ENCODE data around the gene S1PR5. TPM values are rescaled to one million over a fixed set of nuclear protein-coding genes. Genes with fewer than 3 reads are reported as not detected.

Gene S1PR5
- total RNA-seq, 1 donor from 2014 or later, result not detected

- H3K4me3 ChIP-seq (ENCODE audit: low read depth, low read length), result no peak overlapping the region
- TF ChIP-seq, protein P1, sequence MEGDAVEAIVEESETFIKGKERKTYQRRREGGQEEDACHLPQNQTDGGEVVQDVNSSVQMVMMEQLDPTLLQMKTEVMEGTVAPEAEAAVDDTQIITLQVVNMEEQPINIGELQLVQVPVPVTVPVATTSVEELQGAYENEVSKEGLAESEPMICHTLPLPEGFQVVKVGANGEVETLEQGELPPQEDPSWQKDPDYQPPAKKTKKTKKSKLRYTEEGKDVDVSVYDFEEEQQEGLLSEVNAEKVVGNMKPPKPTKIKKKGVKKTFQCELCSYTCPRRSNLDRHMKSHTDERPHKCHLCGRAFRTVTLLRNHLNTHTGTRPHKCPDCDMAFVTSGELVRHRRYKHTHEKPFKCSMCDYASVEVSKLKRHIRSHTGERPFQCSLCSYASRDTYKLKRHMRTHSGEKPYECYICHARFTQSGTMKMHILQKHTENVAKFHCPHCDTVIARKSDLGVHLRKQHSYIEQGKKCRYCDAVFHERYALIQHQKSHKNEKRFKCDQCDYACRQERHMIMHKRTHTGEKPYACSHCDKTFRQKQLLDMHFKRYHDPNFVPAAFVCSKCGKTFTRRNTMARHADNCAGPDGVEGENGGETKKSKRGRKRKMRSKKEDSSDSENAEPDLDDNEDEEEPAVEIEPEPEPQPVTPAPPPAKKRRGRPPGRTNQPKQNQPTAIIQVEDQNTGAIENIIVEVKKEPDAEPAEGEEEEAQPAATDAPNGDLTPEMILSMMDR (conservative IDR thresholded peaks at IDR 0.05; ENCODE audit: low read depth, low read length), result no peak
- no peak for DNase-seq (ENCODE audit: low read depth)
Observed at GRCh38 chr19:10520652-10521318, 3.5 kb upstream of the S1PR5 start.

DNA sequence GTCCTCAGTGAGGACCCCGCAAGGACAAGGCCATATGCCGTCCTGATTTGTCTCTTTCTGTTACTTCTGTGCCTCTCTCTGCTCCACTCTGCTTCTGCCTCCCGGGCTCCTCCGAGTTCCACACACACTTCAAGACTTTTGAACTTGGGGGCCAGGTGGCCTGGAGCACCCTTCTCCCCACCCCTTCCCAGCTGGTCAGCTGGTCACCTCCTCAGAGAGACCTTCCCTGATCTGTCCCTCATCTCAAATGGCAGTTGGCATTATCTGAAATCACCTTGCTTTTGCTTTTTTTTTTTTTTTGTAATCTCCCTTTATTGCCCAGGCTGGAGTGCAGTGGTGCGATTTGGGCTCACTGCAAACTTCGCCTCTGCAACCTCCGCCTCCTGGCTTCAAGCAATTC lies 2.2 kb upstream of the S1PR5 start:
- DNase-seq (ENCODE audit: low read depth), result no peak
- H3K4me3 ChIP-seq (ENCODE audit: low read depth, low read length), result no peak overlapping the region
- TF ChIP-seq, protein P1 (conservative IDR thresholded peaks at IDR 0.05; ENCODE audit: low read depth, low read length), result no peak

DNA sequence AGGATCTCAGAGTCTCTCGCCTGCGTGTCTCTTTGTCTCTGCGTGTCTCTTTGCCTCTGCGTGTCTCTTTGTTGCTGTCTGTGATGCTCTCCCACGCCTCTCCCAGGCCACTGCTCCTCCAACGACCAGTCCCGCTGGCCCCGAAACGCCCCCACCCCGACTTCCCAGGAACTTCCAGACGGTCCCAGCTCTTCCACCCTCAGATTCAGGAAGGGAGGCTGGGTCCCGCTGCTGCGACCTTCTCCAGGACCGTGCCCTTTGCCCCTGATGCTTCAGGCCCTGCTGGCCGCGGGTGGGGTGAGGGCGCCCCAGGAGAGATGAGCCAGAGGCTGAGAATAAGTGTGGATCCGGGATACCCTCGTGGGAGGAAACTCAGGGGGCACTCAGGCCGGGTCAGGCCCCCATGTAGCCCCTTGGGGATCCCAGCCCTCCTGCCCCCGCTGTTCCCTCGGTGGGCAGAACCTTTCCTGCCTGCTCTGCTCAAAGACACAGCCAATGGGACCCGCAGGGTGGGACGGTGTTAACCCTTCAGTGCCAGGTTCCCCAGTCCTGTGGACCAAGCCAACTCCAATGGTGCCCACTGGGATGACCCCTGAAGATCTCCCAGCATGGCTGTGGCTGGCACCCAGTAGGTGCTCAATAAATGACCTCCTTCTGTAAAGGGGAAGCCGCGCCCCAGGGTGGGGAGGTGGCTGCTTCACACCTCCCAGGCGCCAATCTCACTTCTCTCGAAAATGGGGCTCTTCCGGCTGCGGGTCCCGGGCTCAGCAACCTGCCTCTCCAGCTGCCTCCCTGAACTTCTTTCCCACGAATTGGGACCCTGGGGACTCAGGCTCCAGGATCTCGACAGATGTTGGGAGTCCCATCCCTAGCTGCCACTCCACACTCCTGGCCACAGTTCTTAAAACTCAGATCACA lies 1.5 kb upstream of the S1PR5 start:
- DNase-seq (ENCODE audit: low read depth), result no peak
- TF ChIP-seq, protein P1 (conservative IDR thresholded peaks at IDR 0.05; ENCODE audit: low read depth, low read length), result no peak
- H3K4me3 ChIP-seq (ENCODE audit: low read depth, low read length), result no peak overlapping the region

DNA sequence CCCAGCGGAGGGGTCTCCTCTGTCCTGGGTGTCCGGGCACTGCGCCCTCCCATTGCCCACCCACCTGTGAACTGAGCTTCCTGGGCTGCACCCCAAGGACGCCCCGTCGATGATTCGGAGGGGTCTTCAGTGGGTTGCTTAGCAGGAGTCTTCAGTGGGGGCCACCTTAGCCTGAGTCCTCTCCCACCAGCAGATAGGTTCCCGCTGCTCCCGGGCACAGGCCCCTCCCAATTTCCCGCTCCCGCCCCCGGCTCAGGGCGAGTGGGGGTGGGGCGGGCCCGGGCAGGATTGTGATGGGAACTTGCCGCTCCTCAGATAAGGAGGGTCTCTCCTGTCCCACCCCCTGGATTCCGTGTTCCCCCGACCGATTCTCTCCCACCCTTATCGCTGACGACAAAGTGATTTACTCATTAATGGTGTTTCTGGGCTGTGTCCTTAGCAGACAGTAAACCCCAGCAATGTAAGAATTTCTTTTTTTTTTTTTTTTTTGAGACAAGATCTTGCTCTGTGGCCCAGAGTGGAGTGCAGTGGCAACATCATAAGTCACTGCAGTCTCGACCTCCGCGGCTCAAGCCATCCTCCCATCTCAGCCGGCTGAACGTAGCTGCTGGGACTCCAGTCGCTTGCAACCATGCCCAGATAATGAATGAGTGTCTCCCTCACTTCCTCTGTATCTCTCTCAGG lies 655 bp upstream of the S1PR5 start:
- TF ChIP-seq, protein P1 (conservative IDR thresholded peaks at IDR 0.05; ENCODE audit: low read depth, low read length), result no peak
- no peak overlapping the region for H3K4me3 ChIP-seq (ENCODE audit: low read depth, low read length)
- no peak for DNase-seq (ENCODE audit: low read depth)

DNA sequence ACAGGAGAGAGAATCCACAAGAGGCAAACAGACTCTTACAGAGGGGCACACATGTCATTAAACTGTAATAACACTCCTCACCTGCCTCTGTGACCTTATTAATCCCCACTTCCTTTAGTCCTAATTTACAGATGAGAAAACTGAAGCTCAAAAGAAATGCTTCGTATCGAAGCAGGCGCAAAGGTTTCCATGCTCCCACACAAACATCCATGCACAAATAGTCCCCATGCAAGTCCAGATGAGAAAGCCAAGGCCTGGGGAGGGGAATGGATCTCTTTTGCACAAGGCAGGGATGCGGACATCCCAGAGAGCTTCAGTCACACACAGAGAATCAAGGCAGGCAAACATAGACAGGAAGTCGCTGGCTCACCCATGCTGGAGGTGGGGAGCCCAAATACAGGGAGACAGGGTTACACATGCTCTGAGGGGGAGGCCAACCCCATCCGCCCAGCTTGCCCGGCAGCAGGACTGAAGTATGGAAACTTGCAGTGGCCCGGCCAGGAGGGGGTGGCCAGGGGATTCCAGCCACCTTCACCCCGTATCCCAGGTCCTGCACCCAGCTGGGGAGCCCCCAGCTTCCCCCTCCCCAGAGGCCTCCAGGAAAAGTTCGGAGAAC lies 468 bp downstream of the S1PR5 start:
- no peak for DNase-seq (ENCODE audit: low read depth)
- TF ChIP-seq, protein P1 (conservative IDR thresholded peaks at IDR 0.05; ENCODE audit: low read depth, low read length), result no peak
- H3K4me3 ChIP-seq (ENCODE audit: low read depth, low read length), result no peak overlapping the region

- no peak overlapping the region for H3K4me3 ChIP-seq (ENCODE audit: low read depth, low read length)
- TF ChIP-seq, protein P1 (conservative IDR thresholded peaks at IDR 0.05; ENCODE audit: low read depth, low read length), result no peak
- no peak for DNase-seq (ENCODE audit: low read depth)
Observed at GRCh38 chr19:10516064-10516385, 1.2 kb downstream of the S1PR5 start.
